HG03103 (cell line): Measurements from ENCODE around the gene RFX2.
"Not testable (repeated sequence)": the region's sequence is repeated elsewhere in the genome, so short reads cannot be mapped to it uniquely, and the experiment has no call there.

Source experiments
- ATAC-seq: cut with Tn5 transposase; IDR thresholded peaks from one replicate; pipeline ENCODE4 v1.9.1; 2021; ENCODE audit warnings: low read depth; ENCODE audit not compliant: unreplicated experiment

Gene RFX2

GRCh38 chr19:6041991-6042481, 68.3 kb downstream of the RFX2 start:
- ATAC-seq: no peak

GRCh38 chr19:6041071-6041470, 69.2 kb downstream of the RFX2 start:
- ATAC-seq: no peak

GRCh38 chr19:6039566-6040225, 70.6 kb downstream of the RFX2 start:
- no peak for ATAC-seq

GRCh38 chr19:6038634-6039405, 71.5 kb downstream of the RFX2 start:
- no peak for ATAC-seq

DNA sequence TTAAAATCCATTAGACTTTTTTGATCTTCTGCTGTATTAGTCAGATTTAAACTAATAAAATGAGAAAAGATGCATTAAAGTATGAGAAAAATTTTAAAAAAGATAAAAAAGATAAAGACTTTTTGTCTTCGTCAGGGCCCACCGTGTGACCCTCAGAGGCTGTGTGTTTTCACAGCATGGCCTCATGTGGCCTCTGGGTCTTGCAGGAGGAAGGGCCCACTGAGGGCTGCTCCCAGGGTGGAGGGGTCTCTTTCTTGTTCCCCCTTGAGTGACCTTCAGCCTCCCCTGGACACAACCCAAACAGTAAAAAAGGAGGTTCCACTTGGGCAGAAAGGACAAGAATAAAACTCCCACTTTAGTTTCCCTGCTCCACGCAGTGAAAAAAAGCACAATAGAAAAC, 75.3 kb downstream of the RFX2 start:
- no peak for ATAC-seq

- ATAC-seq: no peak
Observed at GRCh38 chr19:6034512-6034911, 75.8 kb downstream of the RFX2 start.

DNA sequence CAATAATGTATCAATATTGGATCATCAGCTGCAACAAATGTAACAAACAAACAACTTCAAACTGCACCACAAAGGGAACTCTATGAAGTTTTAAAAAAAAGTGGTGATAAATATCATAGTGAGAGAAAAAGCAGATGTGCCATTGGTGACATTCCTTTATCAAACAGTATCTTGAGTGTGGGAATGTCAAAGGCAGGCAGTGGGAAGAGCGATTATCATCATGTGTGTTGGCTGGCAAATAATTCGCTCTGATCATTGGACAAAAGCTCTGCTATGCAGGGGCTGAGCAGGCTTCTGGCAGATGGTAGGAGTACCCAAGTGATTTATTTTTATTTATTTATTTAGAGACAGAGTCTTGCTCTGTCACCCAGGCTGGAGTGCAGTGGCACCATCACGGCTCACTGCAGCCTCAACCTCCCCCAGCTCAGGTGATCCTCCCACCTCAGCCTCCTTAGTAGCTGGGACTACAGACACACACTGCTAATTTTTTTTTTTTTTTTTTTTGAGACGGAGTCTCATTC, 76.5 kb downstream of the RFX2 start:
- no peak for ATAC-seq

GRCh38 chr19:6032827-6033226, 77.5 kb downstream of the RFX2 start:
- ATAC-seq: no peak

DNA sequence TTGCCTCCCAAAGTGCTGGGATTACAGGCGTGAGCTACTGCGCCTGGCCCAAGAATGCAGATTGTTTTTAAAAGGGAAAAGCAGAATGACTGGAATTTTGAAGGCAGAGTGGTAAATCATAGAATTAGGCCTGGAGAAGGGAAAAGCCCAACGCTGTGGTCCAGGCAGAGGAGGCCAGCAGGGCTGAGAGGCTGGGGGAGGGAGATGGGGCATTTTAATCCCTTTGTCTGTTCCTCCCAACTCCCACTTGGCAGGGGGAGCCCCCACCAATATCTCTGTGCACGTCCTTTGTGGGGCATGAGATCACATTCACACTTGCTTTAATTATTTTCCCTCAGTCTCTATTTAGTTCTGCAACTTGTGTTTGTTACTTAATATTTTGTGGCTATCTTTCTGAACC, 77.9 kb downstream of the RFX2 start:
- ATAC-seq: no peak

- ATAC-seq: no peak
Observed at GRCh38 chr19:6030214-6030507, 80.1 kb downstream of the RFX2 start.

DNA sequence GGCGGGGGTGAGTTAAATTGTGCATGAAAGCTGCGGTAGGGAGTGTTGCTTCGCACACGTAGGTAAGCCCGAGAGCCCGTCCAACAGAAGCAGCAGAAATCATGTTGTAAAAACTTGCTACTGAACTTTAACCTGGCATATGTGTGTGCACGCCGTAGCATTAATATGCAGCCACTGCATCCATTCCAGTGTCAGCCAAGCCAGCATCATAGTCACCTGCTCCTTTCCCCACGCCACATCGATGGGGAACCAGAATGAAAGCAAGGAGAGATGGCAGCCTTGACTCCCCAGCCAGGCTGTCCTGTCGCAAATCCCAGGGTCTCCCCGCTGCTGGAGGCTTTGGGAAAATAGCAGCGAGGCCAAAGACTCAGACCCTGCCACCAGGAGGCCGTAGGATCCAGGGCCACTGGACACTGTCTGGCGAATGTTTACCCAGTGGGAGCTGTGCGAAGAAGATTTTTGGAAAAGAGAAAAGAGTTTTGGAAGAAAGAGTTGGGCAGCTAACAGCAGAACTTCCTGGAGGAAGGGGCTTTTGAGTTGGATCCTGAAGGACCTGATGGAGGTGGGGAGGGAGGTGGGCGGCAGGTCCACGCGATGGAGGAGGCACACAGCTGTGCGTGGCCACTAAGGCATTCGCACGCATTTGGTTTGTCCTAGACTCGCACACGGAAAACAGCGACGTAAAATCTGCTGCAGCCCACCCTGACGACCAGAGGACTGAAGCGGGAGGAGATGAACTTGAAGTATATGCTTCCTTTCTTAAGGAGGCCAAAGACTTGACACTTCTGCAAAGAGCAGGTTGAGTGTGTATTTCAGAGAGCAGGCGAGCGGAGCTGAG, 83.7 kb downstream of the RFX2 start:
- ATAC-seq: no peak

DNA sequence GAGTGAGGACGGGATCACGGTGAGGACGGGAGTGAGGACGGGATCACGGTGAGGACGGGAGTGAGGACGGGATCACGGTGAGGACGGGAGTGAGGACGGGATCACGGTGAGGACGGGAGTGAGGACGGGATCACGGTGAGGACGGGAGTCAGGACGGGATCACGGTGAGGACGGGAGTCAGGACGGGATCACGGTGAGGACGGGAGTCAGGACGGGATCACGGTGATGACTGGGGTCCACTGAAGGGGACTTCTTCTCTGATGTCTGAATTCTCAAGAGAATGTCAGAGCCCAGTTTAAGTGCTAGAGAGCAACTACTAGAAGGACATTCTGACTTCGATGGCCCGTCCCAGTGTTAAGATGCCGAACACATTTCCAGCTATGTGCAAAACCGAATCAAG, 85.5 kb downstream of the RFX2 start:
- not testable (repeated sequence) for ATAC-seq

DNA sequence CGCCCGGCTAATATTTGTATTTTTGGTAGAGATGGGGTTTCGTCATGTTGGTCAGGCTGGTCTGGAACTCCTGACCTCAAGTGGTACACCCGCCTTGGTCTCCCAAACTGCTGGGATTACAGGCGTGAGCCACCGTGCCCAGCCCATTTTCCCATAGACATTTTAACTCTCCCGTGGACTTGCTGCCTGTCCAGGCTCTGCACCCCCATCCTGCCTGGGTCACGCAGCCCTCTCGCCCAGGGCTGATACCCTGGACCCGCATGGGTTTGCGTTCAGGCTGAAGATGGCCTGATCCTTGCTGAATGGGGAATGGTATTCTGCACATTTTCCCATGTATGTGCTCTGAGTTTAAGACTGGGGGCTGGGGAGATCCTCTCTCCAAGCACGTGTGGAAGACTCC, 86.4 kb downstream of the RFX2 start:
- ATAC-seq: no peak

DNA sequence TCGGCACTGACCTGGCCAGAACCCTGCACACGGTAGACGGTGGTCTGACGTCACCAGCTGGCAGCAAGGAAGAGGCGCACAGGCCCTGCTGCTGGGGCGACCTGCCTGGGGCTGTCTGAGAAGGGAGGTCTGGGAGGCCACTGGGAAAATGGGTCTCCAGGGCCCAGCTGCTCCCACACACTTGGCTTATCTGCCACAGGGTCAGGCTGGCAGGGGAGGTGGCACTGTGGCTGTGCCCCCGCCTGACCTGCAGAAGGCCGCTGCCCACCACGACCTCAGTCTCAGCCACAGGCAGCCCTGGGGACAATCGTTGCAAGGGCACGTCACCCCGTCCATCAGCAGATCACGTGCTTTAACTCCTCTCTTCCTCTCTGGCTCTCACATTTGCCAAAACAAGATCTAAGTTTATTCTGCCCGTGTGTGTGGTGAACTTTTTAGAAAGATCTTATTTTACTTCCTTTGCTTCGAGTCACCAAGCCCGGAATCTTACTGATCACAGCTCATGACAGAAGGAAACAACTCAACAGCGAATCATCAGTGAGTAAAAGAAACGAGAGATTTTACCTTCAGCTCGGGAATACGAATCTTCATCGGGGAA, 87.1 kb downstream of the RFX2 start:
- ATAC-seq: no peak

GRCh38 chr19:6022570-6023064, 87.7 kb downstream of the RFX2 start:
- ATAC-seq: no peak

- ATAC-seq: no peak
Observed at GRCh38 chr19:6021878-6022569, 88.3 kb downstream of the RFX2 start.

- no peak for ATAC-seq
Observed at GRCh38 chr19:6020972-6021805, 89.1 kb downstream of the RFX2 start.

GRCh38 chr19:6020166-6020882, 90.0 kb downstream of the RFX2 start:
- no peak for ATAC-seq

DNA sequence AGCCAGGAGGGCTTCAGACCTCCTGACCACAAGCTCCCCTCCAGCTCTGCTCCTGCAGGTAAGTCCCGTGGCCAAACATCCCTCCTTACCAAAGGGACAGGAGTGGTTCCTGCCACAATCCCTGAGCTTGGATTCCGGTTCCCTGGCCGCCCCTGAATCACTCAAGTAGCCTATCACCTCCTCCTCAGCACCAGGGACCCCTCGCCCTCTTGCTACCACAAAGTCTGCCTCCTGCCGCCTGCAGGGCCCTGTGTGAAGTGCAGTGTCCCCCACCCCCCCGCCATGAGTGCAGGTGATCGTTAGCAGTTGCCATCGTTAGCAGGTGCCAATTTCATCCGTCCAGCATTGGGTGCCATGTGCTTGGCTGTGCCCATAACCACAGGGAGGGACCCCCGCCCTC, 91.5 kb downstream of the RFX2 start:
- ATAC-seq: no peak
